22Rv1 (cell line): ENCODE data around the gene WDFY4.

ENCODE experiments used
- ZFX ChIP-seq: fragments of 450-650 bp; IDR thresholded peaks from 2 replicates; pipeline ENCODE4 v1.6.1; 2017; ENCODE audit warnings: antibody characterized with exemption, borderline replicate concordance
- TF ChIP-seq, protein P1 (sequence below): fragments of 450-650 bp; IDR thresholded peaks from 2 replicates; pipeline ENCODE4 v1.5.1; 2017; ENCODE audit warnings: mild to moderate bottlenecking

DNA sequence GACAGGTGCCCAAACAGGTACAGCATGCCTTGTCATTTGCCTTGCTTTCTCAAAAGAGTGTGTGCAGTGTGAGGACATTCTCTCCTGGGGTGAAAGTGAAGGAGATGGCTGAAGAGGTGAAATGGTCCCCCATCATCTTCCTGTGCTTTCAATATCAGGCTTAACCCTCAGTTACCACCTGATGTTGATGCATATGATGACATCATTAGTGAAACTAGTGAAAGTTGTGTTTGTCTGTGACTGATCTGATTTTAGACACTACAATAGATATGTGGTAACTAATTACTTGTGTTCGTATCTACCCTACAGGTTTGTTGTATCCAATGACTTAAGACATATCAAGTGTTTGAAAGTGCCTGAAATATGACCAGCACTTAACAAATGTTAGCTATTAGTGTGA, 279.4 kb downstream of the WDFY4 start:
- TF ChIP-seq, protein P1, sequence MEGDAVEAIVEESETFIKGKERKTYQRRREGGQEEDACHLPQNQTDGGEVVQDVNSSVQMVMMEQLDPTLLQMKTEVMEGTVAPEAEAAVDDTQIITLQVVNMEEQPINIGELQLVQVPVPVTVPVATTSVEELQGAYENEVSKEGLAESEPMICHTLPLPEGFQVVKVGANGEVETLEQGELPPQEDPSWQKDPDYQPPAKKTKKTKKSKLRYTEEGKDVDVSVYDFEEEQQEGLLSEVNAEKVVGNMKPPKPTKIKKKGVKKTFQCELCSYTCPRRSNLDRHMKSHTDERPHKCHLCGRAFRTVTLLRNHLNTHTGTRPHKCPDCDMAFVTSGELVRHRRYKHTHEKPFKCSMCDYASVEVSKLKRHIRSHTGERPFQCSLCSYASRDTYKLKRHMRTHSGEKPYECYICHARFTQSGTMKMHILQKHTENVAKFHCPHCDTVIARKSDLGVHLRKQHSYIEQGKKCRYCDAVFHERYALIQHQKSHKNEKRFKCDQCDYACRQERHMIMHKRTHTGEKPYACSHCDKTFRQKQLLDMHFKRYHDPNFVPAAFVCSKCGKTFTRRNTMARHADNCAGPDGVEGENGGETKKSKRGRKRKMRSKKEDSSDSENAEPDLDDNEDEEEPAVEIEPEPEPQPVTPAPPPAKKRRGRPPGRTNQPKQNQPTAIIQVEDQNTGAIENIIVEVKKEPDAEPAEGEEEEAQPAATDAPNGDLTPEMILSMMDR: no peak
- TF ChIP-seq ZFX: no peak
